ENCODE results near the gene BSG.

Gene BSG

GRCh38 chr19:590750-591098, 18.3 kb downstream of the BSG start:
- TF ChIP-seq CTCF (IDR thresholded peaks at IDR 0.05; ENCODE audit: low read depth, low read length, missing control alignments): no peak
- no peaks in the 10 kb centered on the region for H3K27me3 ChIP-seq (replicated peaks)
- DNase-seq: no peak
- no peaks in the 10 kb centered on the region for H3K36me3 ChIP-seq (replicated peaks)
- no peak overlapping the region for H3K27ac ChIP-seq
- no peak overlapping the region for H3K4me3 ChIP-seq (ENCODE audit: low read depth, low read length)
- in situ Hi-C loops (cut with HindIII; ENCODE audit: low pct_ligation_motif_present, low sequenced_read_pairs): no loop called here

GRCh38 chr19:591099-591958, 18.9 kb downstream of the BSG start:
- in situ Hi-C loops (cut with HindIII; ENCODE audit: low pct_ligation_motif_present, low sequenced_read_pairs): no loop called here
- H3K36me3 ChIP-seq (replicated peaks): no peaks in the 10 kb centered on the region
- peak overlapping the region; percentile 3 for H3K4me3 ChIP-seq (ENCODE audit: low read depth, low read length)
- TF ChIP-seq CTCF (IDR thresholded peaks at IDR 0.05; ENCODE audit: low read depth, low read length, missing control alignments): no peak
- no peak overlapping the region for H3K27ac ChIP-seq
- DNase-seq: no peak
- H3K27me3 ChIP-seq (replicated peaks): no peaks in the 10 kb centered on the region

- no peaks in the 10 kb centered on the region for H3K36me3 ChIP-seq (replicated peaks)
- TF ChIP-seq CTCF (IDR thresholded peaks at IDR 0.05; ENCODE audit: low read depth, low read length, missing control alignments): no peak
- H3K27me3 ChIP-seq (replicated peaks): no peaks in the 10 kb centered on the region
- no peak overlapping the region for H3K27ac ChIP-seq
- H3K4me3 ChIP-seq (ENCODE audit: low read depth, low read length): no peak overlapping the region
- no peak for DNase-seq
- in situ Hi-C loops (cut with HindIII; ENCODE audit: low pct_ligation_motif_present, low sequenced_read_pairs): no loop called here
Observed at GRCh38 chr19:592101-592500, 19.7 kb downstream of the BSG start.

- no peak for TF ChIP-seq CTCF (IDR thresholded peaks at IDR 0.05; ENCODE audit: low read depth, low read length, missing control alignments)
- in situ Hi-C loops (cut with HindIII; ENCODE audit: low pct_ligation_motif_present, low sequenced_read_pairs): no loop called here
- H3K27me3 ChIP-seq (replicated peaks): no peaks in the 10 kb centered on the region
Observed at GRCh38 chr19:593055-593454, 20.7 kb downstream of the BSG start.

GRCh38 chr19:593505-593904, 21.1 kb downstream of the BSG start:
- no peak for TF ChIP-seq CTCF (IDR thresholded peaks at IDR 0.05; ENCODE audit: low read depth, low read length, missing control alignments)
- H3K27me3 ChIP-seq (replicated peaks): no peaks in the 10 kb centered on the region
- no peak overlapping the region for H3K4me3 ChIP-seq (ENCODE audit: low read depth, low read length)
- H3K27ac ChIP-seq: no peak overlapping the region
- in situ Hi-C loops (cut with HindIII; ENCODE audit: low pct_ligation_motif_present, low sequenced_read_pairs): no loop called here
- DNase-seq: no peak
- no peaks in the 10 kb centered on the region for H3K36me3 ChIP-seq (replicated peaks)

More at GRCh38 chr19:593055-593454, 20.7 kb downstream of the BSG start:
- H3K27ac ChIP-seq: no peak overlapping the region
- H3K4me3 ChIP-seq (ENCODE audit: low read depth, low read length): no peak overlapping the region
- H3K36me3 ChIP-seq (replicated peaks): no peaks in the 10 kb centered on the region
- no peak for DNase-seq
